Right lobe of liver (tissue), 4 donors: ENCODE data around the gene ERC1.

ENCODE experiments used
- POLR2A ChIP-seq: fragments of 450-650 bp; IDR thresholded peaks from one replicate; pipeline ENCODE4 v1.6.1; 2017; ENCODE audit warnings: antibody characterized with exemption, mild to moderate bottlenecking
- TF ChIP-seq, protein P1 (sequence below), 4 donors: fragments of 200-600 bp in 3 of 4; fragments of 450-650 bp in 1 of 4; IDR thresholded peaks; one replicate each; pipeline versions ENCODE4 v1.5.1 to v1.8.0; 2016 to 2022; ENCODE audit warnings: antibody characterized with exemption in 4 of 4, mild to moderate bottlenecking in 2 of 4
- donor health status: DM: no; HTN: no; CAD: no.
- donor health status: DM: no; HTN: no; CAD: no.
- donor health status: DM: no; HTN: yes; CAD: no.

DNA sequence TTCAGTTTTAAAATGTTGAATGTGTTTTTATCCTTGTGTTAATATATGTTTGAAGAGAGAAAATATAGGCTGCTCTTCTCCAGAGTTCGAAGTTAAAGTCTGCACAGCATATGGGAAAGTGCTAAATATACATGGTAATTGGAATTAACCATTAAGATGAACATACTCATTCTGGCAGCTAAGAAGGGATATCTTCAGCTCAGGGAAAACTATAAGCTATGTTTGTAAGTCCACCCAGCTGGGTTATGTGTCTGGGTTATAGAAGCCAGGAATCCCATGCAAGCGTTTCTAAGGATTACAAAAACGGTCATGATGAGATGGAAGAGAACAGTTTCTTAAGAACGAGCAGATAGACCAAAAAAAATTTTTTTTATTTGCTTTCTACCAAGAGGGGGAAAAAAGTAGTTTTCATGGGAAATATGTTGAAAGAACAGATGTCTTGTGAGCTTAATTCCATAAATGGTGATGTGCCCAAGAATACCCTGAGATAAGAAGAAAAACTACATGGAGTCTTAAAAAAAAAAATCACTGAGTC, 404.5 kb downstream of the ERC1 start:
- TF ChIP-seq, protein P1, sequence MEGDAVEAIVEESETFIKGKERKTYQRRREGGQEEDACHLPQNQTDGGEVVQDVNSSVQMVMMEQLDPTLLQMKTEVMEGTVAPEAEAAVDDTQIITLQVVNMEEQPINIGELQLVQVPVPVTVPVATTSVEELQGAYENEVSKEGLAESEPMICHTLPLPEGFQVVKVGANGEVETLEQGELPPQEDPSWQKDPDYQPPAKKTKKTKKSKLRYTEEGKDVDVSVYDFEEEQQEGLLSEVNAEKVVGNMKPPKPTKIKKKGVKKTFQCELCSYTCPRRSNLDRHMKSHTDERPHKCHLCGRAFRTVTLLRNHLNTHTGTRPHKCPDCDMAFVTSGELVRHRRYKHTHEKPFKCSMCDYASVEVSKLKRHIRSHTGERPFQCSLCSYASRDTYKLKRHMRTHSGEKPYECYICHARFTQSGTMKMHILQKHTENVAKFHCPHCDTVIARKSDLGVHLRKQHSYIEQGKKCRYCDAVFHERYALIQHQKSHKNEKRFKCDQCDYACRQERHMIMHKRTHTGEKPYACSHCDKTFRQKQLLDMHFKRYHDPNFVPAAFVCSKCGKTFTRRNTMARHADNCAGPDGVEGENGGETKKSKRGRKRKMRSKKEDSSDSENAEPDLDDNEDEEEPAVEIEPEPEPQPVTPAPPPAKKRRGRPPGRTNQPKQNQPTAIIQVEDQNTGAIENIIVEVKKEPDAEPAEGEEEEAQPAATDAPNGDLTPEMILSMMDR (IDR thresholded peaks at IDR 0.05) = no peak
- no peak for TF ChIP-seq POLR2A
